CD4-positive, alpha-beta T cell treated with Interleukin-21 for 1 hour (primary cell): ENCODE results near the gene INS.

Source experiments
- DNase-seq: peaks from one replicate; pipeline ENCODE4 v3.0.0-alpha.2; 2020

INS gene

GRCh38 chr11:2164081-2164480, 3.1 kb upstream of the INS start:
- DNase-seq: no peak

- DNase-seq: no peak
Observed at GRCh38 chr11:2163428-2163978, 2.5 kb upstream of the INS start.

- DNase-seq: no peak
Observed at GRCh38 chr11:2159536-2160413, 1.2 kb downstream of the INS start.

- DNase-seq: no peak
Observed at GRCh38 chr11:2158966-2159365, 2.0 kb downstream of the INS start.

GRCh38 chr11:2158296-2158737, 2.7 kb downstream of the INS start:
- DNase-seq: no peak

GRCh38 chr11:2157294-2158040, 3.5 kb downstream of the INS start:
- no peak for DNase-seq

- peak; percentile 44 for DNase-seq
Observed at GRCh38 chr11:2156416-2157182, 4.4 kb downstream of the INS start.

- no peak for DNase-seq
Observed at GRCh38 chr11:2155511-2155910, 5.5 kb downstream of the INS start.

- no peak for DNase-seq
Observed at GRCh38 chr11:2154889-2155288, 6.1 kb downstream of the INS start.

- DNase-seq: no peak
Observed at GRCh38 chr11:2154195-2154585, 6.8 kb downstream of the INS start.

GRCh38 chr11:2153581-2154194, 7.3 kb downstream of the INS start:
- DNase-seq: no peak

- peak; percentile 80 for DNase-seq
Observed at GRCh38 chr11:2151500-2152257, 9.3 kb downstream of the INS start.

- no peak for DNase-seq
Observed at GRCh38 chr11:2149864-2150847, 10.9 kb downstream of the INS start.

GRCh38 chr11:2149460-2149859, 11.5 kb downstream of the INS start:
- no peak for DNase-seq

- DNase-seq: no peak
Observed at GRCh38 chr11:2148595-2148994, 12.4 kb downstream of the INS start.

GRCh38 chr11:2147391-2147790, 13.6 kb downstream of the INS start:
- no peak for DNase-seq

- no peak for DNase-seq
Observed at GRCh38 chr11:2146051-2146450, 15.0 kb downstream of the INS start.

GRCh38 chr11:2144544-2145248, 16.3 kb downstream of the INS start:
- DNase-seq: no peak

- no peak for DNase-seq
Observed at GRCh38 chr11:2143799-2144543, 17.0 kb downstream of the INS start.
